Thyroid gland (tissue), 4 donors: Measurements from ENCODE around the gene OVOL3.

Source experiments
- POLR2A ChIP-seq, 2 donors: fragments of 450-650 bp; IDR thresholded peaks; one replicate each; pipeline ENCODE4 v1.6.1; 2017; ENCODE audit warnings: antibody characterized with exemption in 2 of 2, mild to moderate bottlenecking in 2 of 2, moderate library complexity in 1 of 2
- TF ChIP-seq, protein P1 (sequence below), 6 experiments: fragments of 200-600 bp in 3 of 6; fragments of 450-650 bp in 3 of 6; sonication (generic) in 3 of 6; IDR thresholded peaks; one replicate each; pipeline ENCODE4 v1.5.1; 2016 to 2019; ENCODE audit warnings: antibody characterized with exemption in 6 of 6, mild to moderate bottlenecking in 2 of 6, inconsistent platforms in 1 of 6, moderate library complexity in 1 of 6

- no peak for TF ChIP-seq POLR2A (IDR thresholded peaks at IDR 0.05)
- TF ChIP-seq, protein P1, sequence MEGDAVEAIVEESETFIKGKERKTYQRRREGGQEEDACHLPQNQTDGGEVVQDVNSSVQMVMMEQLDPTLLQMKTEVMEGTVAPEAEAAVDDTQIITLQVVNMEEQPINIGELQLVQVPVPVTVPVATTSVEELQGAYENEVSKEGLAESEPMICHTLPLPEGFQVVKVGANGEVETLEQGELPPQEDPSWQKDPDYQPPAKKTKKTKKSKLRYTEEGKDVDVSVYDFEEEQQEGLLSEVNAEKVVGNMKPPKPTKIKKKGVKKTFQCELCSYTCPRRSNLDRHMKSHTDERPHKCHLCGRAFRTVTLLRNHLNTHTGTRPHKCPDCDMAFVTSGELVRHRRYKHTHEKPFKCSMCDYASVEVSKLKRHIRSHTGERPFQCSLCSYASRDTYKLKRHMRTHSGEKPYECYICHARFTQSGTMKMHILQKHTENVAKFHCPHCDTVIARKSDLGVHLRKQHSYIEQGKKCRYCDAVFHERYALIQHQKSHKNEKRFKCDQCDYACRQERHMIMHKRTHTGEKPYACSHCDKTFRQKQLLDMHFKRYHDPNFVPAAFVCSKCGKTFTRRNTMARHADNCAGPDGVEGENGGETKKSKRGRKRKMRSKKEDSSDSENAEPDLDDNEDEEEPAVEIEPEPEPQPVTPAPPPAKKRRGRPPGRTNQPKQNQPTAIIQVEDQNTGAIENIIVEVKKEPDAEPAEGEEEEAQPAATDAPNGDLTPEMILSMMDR (IDR thresholded peaks at IDR 0.05), result no peak
These were observed 18.4 kb upstream of the OVOL3 start for GRCh38 chr19:36092566-36092965.
